Subcutaneous abdominal adipose tissue (tissue), 5 donors: Measurements from ENCODE around the gene PPFIBP1.

Source experiments
- H3K27ac ChIP-seq: one replicate; pipeline ENCODE4 v1.7.0; 2013; ENCODE audit warnings: low read depth, mild to moderate bottlenecking, inconsistent platforms, low read length, moderate library complexity
- H3K27me3 ChIP-seq, 5 donors: one replicate each; pipeline ENCODE4 v1.7.0; 2013; ENCODE audit warnings: low read length in 5 of 5, inconsistent platforms in 1 of 5; ENCODE audit not compliant: control insufficient read depth in 5 of 5, insufficient read depth in 4 of 5
- H3K36me3 ChIP-seq, 5 donors: one replicate each; pipeline ENCODE4 v1.7.0; 2013; ENCODE audit warnings: low read length in 5 of 5; ENCODE audit not compliant: control insufficient read depth in 5 of 5, insufficient read depth in 5 of 5
- H3K4me1 ChIP-seq, 5 donors: one replicate each; pipeline ENCODE4 v1.7.0; 2013; ENCODE audit warnings: low read length in 5 of 5, mild to moderate bottlenecking in 3 of 5, moderate library complexity in 1 of 5; ENCODE audit not compliant: control insufficient read depth in 5 of 5, insufficient read depth in 5 of 5
- H3K4me3 ChIP-seq, 5 donors: one replicate each; pipeline ENCODE4 v1.7.0; 2013; ENCODE audit warnings: low read length in 5 of 5, low read depth in 1 of 5
- H3K9ac ChIP-seq, 5 donors: one replicate each; pipeline ENCODE4 v1.7.0; 2013; ENCODE audit warnings: low read length in 5 of 5, mild to moderate bottlenecking in 4 of 5, moderate library complexity in 3 of 5
- H3K9me3 ChIP-seq, 5 donors: one replicate each; pipeline ENCODE4 v1.7.0; 2013; ENCODE audit warnings: low read length in 5 of 5; ENCODE audit not compliant: control insufficient read depth in 5 of 5
- donor health status: healthy.
- donor health status: healthy.
- donor health status: healthy.
- donor health status: healthy.
- donor health status: healthy.

The PPFIBP1 gene

GRCh38 chr12:27498149-27498548 is 25.9 kb upstream of the PPFIBP1 start:
- H3K9me3 ChIP-seq, result no peaks in the 10 kb centered on the region
- H3K4me1 ChIP-seq, result no peaks in the 10 kb centered on the region
- H3K27ac ChIP-seq, result no peak overlapping the region
- no peak overlapping the region for H3K4me3 ChIP-seq
- no peaks in the 10 kb centered on the region for H3K36me3 ChIP-seq
- H3K27me3 ChIP-seq, result no peaks in the 10 kb centered on the region
- no peak overlapping the region for H3K9ac ChIP-seq

- Histone ChIP-seq H3K9ac (no peak overlapping the region), H3K4me3 (no peak overlapping the region), H3K27me3 (no peaks in the 10 kb centered on the region), H3K36me3 (no peaks in the 10 kb centered on the region), H3K9me3 (no peaks in the 10 kb centered on the region), H3K4me1 (no peaks in the 10 kb centered on the region), H3K27ac (no peak overlapping the region)
Observed at GRCh38 chr12:27498761-27499160, 25.2 kb upstream of the PPFIBP1 start.

- no peak overlapping the region for H3K27ac ChIP-seq
- no peaks in the 10 kb centered on the region for H3K4me1 ChIP-seq
- no peaks in the 10 kb centered on the region for H3K27me3 ChIP-seq
- H3K9me3 ChIP-seq, result no peaks in the 10 kb centered on the region
- no peak overlapping the region for H3K9ac ChIP-seq
- no peaks in the 10 kb centered on the region for H3K36me3 ChIP-seq
- no peak overlapping the region for H3K4me3 ChIP-seq
Observed at GRCh38 chr12:27499377-27499776, 24.6 kb upstream of the PPFIBP1 start.

GRCh38 chr12:27500546-27500945 is 23.5 kb upstream of the PPFIBP1 start:
- Histone ChIP-seq H3K36me3 (no peaks in the 10 kb centered on the region), H3K4me1 (no peaks in the 10 kb centered on the region), H3K27ac (no peak overlapping the region), H3K4me3 (no peak overlapping the region), H3K9ac (no peak overlapping the region), H3K9me3 (no peaks in the 10 kb centered on the region), H3K27me3 (no peaks in the 10 kb centered on the region)

- Histone ChIP-seq H3K4me1 (no peaks in the 10 kb centered on the region), H3K9me3 (peaks cover 0 to 6% (median 0%) of the 10 kb centered on the region in 5 donors), H3K36me3 (no peaks in the 10 kb centered on the region), H3K27me3 (no peaks in the 10 kb centered on the region), H3K4me3 (no peak overlapping the region), H3K27ac (no peak overlapping the region), H3K9ac (no peak overlapping the region)
Observed at GRCh38 chr12:27502021-27502435, 22.0 kb upstream of the PPFIBP1 start.

- H3K36me3 ChIP-seq, result no peaks in the 10 kb centered on the region
- no peak overlapping the region for H3K27ac ChIP-seq
- H3K4me1 ChIP-seq, result no peaks in the 10 kb centered on the region
- no peaks in the 10 kb centered on the region for H3K27me3 ChIP-seq
- no peak overlapping the region for H3K4me3 ChIP-seq
- peaks cover 0 to 6% (median 0%) of the 10 kb centered on the region in 5 donors for H3K9me3 ChIP-seq
- H3K9ac ChIP-seq, result no peak overlapping the region
Observed at GRCh38 chr12:27504507-27504906, 19.5 kb upstream of the PPFIBP1 start.

- Histone ChIP-seq H3K9me3 (peaks cover 0 to 6% (median 0%) of the 10 kb centered on the region in 5 donors), H3K4me3 (no peak overlapping the region), H3K4me1 (no peaks in the 10 kb centered on the region), H3K27ac (no peak overlapping the region), H3K9ac (no peak overlapping the region), H3K27me3 (no peaks in the 10 kb centered on the region), H3K36me3 (no peaks in the 10 kb centered on the region)
Observed at GRCh38 chr12:27505109-27505508, 18.9 kb upstream of the PPFIBP1 start.

GRCh38 chr12:27505761-27506160 is 18.2 kb upstream of the PPFIBP1 start:
- H3K9me3 ChIP-seq, result peaks cover 0 to 6% (median 0%) of the 10 kb centered on the region in 5 donors
- no peak overlapping the region for H3K9ac ChIP-seq
- H3K27ac ChIP-seq, result no peak overlapping the region
- H3K4me3 ChIP-seq, result no peak overlapping the region
- H3K27me3 ChIP-seq, result no peaks in the 10 kb centered on the region
- no peaks in the 10 kb centered on the region for H3K36me3 ChIP-seq
- H3K4me1 ChIP-seq, result no peaks in the 10 kb centered on the region

GRCh38 chr12:27506645-27507189 is 17.3 kb upstream of the PPFIBP1 start:
- H3K27ac ChIP-seq, result no peak overlapping the region
- no peaks in the 10 kb centered on the region for H3K36me3 ChIP-seq
- H3K9me3 ChIP-seq, result peaks cover 0 to 6% (median 0%) of the 10 kb centered on the region in 5 donors
- no peak overlapping the region for H3K4me3 ChIP-seq
- no peak overlapping the region for H3K9ac ChIP-seq
- no peaks in the 10 kb centered on the region for H3K27me3 ChIP-seq
- H3K4me1 ChIP-seq, result peaks cover 0 to 5% (median 0%) of the 10 kb centered on the region in 5 donors

GRCh38 chr12:27508736-27509431 is 15.1 kb upstream of the PPFIBP1 start:
- no peak overlapping the region for H3K9ac ChIP-seq
- no peak overlapping the region for H3K4me3 ChIP-seq
- H3K36me3 ChIP-seq, result no peaks in the 10 kb centered on the region
- H3K27me3 ChIP-seq, result no peaks in the 10 kb centered on the region
- peaks cover 0 to 5% (median 0%) of the 10 kb centered on the region in 5 donors for H3K4me1 ChIP-seq
- peaks cover 0 to 6% (median 0%) of the 10 kb centered on the region in 5 donors for H3K9me3 ChIP-seq
- no peak overlapping the region for H3K27ac ChIP-seq
